Sigmoid colon (tissue), 4 donors: ENCODE measurements around the gene PRIMA1.

ENCODE experiments used
- EP300 ChIP-seq, 4 donors: sonication (generic); formaldehyde crosslinking; IDR thresholded peaks; one replicate each; pipeline ENCODE4 v1.6.1; 2017; ENCODE audit warnings: antibody characterized with exemption in 4 of 4
- POLR2A ChIP-seq, 2 donors: fragments of 450-650 bp; IDR thresholded peaks; one replicate each; pipeline ENCODE4 v1.6.1; 2016; ENCODE audit warnings: antibody characterized with exemption in 2 of 2, mild to moderate bottlenecking in 2 of 2, moderate library complexity in 2 of 2

DNA sequence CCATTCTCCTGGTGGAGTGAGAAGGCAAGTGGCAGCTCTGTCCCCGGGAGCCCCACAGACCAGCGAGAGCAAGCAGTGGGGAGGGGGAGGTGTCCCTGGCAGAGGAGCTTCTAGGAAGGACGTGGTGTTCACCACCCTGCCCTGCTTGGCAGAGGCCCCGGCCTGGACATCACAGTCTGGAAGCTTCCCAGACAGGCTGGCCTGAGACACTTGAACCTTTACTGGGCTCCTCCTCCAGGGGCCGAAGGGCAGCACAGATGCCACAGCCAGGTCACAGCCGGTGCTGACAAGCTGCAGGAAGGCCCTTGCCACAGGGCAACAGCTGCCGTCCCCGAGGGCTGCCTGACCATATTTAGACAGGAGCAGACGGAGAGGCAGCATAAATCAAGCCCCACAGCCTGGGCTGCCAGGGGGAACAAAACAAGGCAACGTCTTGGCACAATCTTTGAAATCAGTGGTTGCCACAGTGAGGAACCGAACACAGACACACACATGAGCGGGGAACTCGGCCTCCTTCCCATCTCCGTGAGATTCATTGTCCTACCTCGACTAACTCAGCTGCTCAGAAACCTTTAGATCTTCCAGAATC lies 28.5 kb downstream of the PRIMA1 start:
- TF ChIP-seq POLR2A (IDR thresholded peaks at IDR 0.05) (no peak), EP300 (IDR thresholded peaks at IDR 0.05) (peak; percentile 67 to 89 (median 75))
